ENCODE data around the gene SH3PXD2B.

DNA sequence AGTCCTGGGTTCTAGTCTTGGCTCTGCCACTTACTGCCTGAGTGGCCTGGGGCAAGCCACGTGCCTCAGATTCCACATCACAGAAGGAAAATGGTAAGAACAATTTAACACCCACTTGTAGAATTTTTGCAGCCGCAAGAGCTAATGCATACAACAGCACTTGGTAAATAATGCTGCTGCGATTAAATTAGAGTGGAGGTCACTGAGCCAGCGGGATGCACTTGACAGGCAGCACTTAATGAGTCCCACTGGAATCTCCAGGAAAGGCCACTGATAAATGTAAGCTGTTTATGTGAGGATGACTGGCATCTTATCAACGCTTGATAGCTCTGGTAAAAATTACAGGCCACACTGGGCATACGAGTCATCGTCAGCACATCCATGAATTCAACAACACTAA lies 111.4 kb downstream of the SH3PXD2B start:
- TF ChIP-seq, protein P1, sequence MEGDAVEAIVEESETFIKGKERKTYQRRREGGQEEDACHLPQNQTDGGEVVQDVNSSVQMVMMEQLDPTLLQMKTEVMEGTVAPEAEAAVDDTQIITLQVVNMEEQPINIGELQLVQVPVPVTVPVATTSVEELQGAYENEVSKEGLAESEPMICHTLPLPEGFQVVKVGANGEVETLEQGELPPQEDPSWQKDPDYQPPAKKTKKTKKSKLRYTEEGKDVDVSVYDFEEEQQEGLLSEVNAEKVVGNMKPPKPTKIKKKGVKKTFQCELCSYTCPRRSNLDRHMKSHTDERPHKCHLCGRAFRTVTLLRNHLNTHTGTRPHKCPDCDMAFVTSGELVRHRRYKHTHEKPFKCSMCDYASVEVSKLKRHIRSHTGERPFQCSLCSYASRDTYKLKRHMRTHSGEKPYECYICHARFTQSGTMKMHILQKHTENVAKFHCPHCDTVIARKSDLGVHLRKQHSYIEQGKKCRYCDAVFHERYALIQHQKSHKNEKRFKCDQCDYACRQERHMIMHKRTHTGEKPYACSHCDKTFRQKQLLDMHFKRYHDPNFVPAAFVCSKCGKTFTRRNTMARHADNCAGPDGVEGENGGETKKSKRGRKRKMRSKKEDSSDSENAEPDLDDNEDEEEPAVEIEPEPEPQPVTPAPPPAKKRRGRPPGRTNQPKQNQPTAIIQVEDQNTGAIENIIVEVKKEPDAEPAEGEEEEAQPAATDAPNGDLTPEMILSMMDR (IDR thresholded peaks at IDR 0.05), result no peak
- no peak for TF ChIP-seq ZFX (IDR thresholded peaks at IDR 0.05; ENCODE audit: borderline replicate concordance)

Measured in 22Rv1 (cell line).